GM21619 (cell line): Measurements from ENCODE around the gene BLM.
"Not testable (repeated sequence)": the region's sequence is repeated elsewhere in the genome, so short reads cannot be mapped to it uniquely, and the experiment has no call there.

Experiments used
- ATAC-seq: cut with Tn5 transposase; IDR thresholded peaks from one replicate; pipeline ENCODE4 v1.9.1; 2021; ENCODE audit not compliant: unreplicated experiment

The BLM gene

GRCh38 chr15:90818251-90819210, 101.4 kb downstream of the BLM start:
- peak; percentile 58 for ATAC-seq

- no peak for ATAC-seq
These were observed 102.2 kb downstream of the BLM start for GRCh38 chr15:90819390-90819789.

- no peak for ATAC-seq
These were observed 102.7 kb downstream of the BLM start for GRCh38 chr15:90819850-90820249.

GRCh38 chr15:90820481-90820880, 103.3 kb downstream of the BLM start:
- no peak for ATAC-seq

GRCh38 chr15:90822204-90822955, 105.2 kb downstream of the BLM start:
- no peak for ATAC-seq

GRCh38 chr15:90823455-90823974, 106.4 kb downstream of the BLM start:
- no peak for ATAC-seq

GRCh38 chr15:90825115-90825899, 108.2 kb downstream of the BLM start:
- not testable (repeated sequence) for ATAC-seq

GRCh38 chr15:90826206-90826885, 109.2 kb downstream of the BLM start:
- ATAC-seq: not testable (repeated sequence)

- ATAC-seq: no peak
These were observed 109.8 kb downstream of the BLM start for GRCh38 chr15:90826886-90827435.

GRCh38 chr15:90828111-90828510, 111.0 kb downstream of the BLM start:
- no peak for ATAC-seq

- ATAC-seq: no peak
These were observed 112.0 kb downstream of the BLM start for GRCh38 chr15:90829126-90829525.

- peak; percentile 60 for ATAC-seq
These were observed 112.8 kb downstream of the BLM start for GRCh38 chr15:90829942-90830440.

- no peak for ATAC-seq
These were observed 117.5 kb downstream of the BLM start for GRCh38 chr15:90834626-90835025.

- no peak for ATAC-seq
These were observed 119.2 kb downstream of the BLM start for GRCh38 chr15:90836296-90836871.

- no peak for ATAC-seq
These were observed 119.9 kb downstream of the BLM start for GRCh38 chr15:90837094-90837493.

- ATAC-seq: no peak
These were observed 121.0 kb downstream of the BLM start for GRCh38 chr15:90838139-90838538.

GRCh38 chr15:90838544-90838943, 121.4 kb downstream of the BLM start:
- no peak for ATAC-seq

- peak; percentile 66 for ATAC-seq
These were observed 122.3 kb downstream of the BLM start for GRCh38 chr15:90839187-90840071.
